GM23338 (cell line): ENCODE measurements around the gene SRSF4.
A peak's percentile ranks its signal among the peaks of the same experiment; 100 is the strongest.

Source experiments
- CREB1 ChIP-seq: fragments of 250-450 bp; sonication (Bioruptor Pico); IDR thresholded peaks from 2 replicates; pipeline ENCODE4 v1.5.0; 2020; ENCODE audit warnings: low read depth, mild to moderate bottlenecking, moderate library complexity
- CTCF ChIP-seq, 2 experiments: fragments of 200-600 bp in 1 of 2; sonication (generic) in 1 of 2; conservative IDR thresholded peaks; 2 replicates each; pipeline versions ENCODE4 v1.5.1 to v1.6.1; 2016 to 2017; ENCODE audit warnings: antibody characterized with exemption in 2 of 2, low read depth in 2 of 2, mild to moderate bottlenecking in 2 of 2, moderate library complexity in 1 of 2
- EZH2 ChIP-seq: fragments of 200-600 bp; sonication (generic); IDR thresholded peaks from one replicate; pipeline ENCODE4 v1.8.0; 2017; ENCODE audit warnings: antibody characterized with exemption, mild to moderate bottlenecking, low read depth; ENCODE audit not compliant: unreplicated experiment
- EZH2phosphoT487 ChIP-seq: fragments of 200-600 bp; sonication (generic); IDR thresholded peaks from one replicate; pipeline ENCODE4 v1.8.1; 2018; ENCODE audit warnings: antibody characterized with exemption; ENCODE audit not compliant: unreplicated experiment
- POLR2AphosphoS5 ChIP-seq: IDR thresholded peaks from 2 replicates; pipeline ENCODE4 v1.6.1; 2016; ENCODE audit warnings: antibody characterized with exemption, low read depth
- REST ChIP-seq: IDR thresholded peaks from one replicate; pipeline ENCODE4 v1.6.1; 2018; ENCODE audit warnings: antibody characterized with exemption; ENCODE audit not compliant: unreplicated experiment
- ZNF114 ChIP-seq: fragments of 250-450 bp; sonication (Bioruptor Pico); IDR thresholded peaks from 2 replicates; pipeline ENCODE4 v1.5.0; 2020; ENCODE audit warnings: mild to moderate bottlenecking, moderate library complexity

GRCh38 chr1:29230553-29231378 lies 49.1 kb upstream of the SRSF4 start, which contains the start of gene MECR:
- TF ChIP-seq CREB1 (CRISPR knock-in tag) (peak; percentile 98), CTCF (conservative IDR thresholded peaks at IDR 0.05; ENCODE audit: low read depth in 2 of 2) (peak in 1 of 2 experiments; percentile 44; a peak in 2 of 4 replicates), EZH2phosphoT487 (no peak), EZH2 (no peak), REST (no peak), POLR2AphosphoS5 (peak; percentile 88), ZNF114 (CRISPR knock-in tag) (no peak)
